Measurements from ENCODE around the gene NSRP1.
"Not testable (repeated sequence)": the region's sequence is repeated elsewhere in the genome, so short reads cannot be mapped to it uniquely, and the experiment has no call there.

The NSRP1 gene

DNA sequence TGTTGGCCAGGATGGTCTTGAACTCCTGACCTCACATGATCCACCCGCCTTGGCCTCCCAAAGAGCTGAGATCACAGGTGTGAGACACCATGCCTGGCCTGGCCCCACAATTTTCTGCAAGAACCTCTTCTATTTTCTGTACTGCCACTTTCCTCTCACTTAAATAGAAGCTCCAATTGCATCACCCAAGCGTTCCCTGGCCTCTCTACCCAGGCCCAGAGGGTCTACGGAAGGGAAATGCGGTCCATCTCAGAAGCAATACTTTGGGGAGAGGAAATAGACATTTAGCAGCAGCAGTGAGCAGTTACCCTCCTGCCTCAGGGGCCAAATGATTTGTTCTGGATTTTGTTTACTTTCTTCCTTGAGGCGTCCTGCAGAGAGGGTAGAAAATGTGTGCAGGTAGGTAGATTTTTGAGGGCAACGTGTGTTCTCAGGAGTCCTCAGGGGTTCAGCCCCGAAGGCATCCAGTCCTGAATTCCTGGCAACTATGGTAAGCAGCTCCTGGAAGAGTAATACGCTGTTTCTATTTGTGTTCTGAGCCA is 107.9 kb downstream of the NSRP1 start:
- no peak for DNase-seq

- no peak for DNase-seq
These were observed 108.5 kb downstream of the NSRP1 start for GRCh38 chr17:30225112-30225511.

GRCh38 chr17:30225919-30226553 is 109.4 kb downstream of the NSRP1 start:
- no peak for DNase-seq

- DNase-seq: no peak
These were observed 110.3 kb downstream of the NSRP1 start for GRCh38 chr17:30226878-30227277.

- DNase-seq: no peak
These were observed 111.4 kb downstream of the NSRP1 start for GRCh38 chr17:30228011-30228410.

DNA sequence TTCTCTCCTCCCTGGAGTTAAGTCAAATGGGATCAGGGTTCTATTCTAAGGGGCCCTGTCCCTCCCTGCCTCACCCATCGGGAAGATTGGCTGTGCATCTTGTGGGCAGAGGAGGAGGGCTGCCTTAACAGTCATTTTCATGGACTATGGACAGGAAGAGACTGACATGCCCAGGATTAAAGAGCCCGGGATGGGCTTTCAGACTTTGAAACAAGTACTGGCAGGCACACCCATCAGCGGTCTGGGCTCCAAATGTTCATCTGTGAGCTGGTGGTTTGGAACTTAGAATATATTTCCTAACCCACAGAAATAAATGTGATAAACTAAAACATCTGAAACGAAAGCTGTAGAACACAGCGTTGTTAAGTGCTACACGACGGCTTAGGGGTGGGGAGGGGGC is 112.4 kb downstream of the NSRP1 start:
- DNase-seq: no peak

DNA sequence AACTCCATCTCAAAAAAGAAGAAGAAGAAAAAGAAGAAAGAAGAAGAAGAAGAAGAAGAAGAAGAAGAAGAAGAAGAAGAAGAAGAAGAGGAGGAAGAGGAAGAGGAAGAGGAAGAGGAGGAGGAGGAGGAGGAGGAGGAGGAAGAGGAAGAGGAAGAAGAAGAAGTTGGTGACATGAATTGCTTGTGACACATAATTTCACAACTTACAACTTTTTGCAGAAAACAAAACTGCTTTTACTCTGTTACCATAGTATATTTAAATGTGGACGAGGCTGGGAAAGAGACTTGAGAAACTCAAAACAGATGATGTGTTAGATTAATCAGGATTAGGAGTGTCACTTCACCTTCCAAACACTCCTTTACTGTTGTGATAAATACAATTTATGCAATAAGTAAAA is 113.4 kb downstream of the NSRP1 start:
- not testable (repeated sequence) for DNase-seq

DNA sequence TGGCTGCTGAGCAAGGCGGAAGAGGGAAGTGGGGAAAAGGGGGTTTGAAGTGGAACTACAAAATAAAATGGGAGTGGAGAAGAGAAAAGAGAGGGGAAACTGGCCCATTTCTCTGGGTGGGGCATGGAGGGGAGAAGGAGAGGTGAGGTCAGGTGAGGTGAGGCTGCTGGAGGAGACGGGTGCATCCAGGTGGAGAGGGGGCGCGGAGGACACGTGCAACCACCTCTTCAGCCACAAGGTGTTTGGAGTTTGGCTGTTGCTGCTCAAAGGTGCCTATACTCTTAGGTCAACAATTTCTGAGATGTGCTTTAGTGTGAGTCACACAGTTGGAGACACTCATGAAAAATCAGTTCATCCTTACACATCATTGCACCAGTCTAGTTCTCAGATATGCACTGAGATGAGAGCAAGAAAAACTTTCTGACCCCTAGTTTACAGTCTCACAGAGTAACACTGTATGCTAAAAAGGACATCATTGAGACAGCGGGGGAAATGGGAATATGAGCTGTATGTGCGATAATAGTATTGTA is 114.0 kb downstream of the NSRP1 start:
- peak; percentile 22 for DNase-seq

- DNase-seq: no peak
These were observed 115.6 kb downstream of the NSRP1 start for GRCh38 chr17:30232015-30232823.

DNA sequence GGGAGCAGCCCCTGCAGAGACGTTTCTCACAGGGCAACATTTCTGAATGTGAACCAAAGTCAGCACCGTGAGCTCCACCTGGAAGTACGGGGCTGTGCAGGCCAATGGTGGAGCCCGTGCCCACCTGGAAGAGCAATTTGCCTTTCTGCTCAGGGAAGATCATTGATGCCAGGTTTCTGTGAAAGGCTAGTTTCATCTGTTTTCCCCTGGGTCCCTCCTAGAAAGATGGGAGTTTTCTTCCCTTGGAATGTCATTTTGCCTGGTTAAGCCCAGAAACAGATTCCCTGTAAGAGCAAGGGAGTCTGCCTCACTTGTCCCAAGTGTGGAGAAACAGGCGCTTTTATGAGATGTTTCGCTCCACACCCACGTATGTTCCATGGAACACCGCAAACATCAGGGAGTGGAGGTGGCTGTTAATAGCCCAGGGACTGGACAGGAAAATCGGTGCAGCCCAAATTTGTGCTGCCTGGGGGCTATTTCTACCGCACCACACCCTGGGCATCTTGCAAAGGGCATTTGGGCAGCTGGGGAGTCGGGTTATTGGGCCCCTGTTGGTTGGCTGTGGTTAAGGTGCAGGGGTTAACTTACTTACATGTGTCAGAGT is 116.3 kb downstream of the NSRP1 start:
- no peak for DNase-seq

DNA sequence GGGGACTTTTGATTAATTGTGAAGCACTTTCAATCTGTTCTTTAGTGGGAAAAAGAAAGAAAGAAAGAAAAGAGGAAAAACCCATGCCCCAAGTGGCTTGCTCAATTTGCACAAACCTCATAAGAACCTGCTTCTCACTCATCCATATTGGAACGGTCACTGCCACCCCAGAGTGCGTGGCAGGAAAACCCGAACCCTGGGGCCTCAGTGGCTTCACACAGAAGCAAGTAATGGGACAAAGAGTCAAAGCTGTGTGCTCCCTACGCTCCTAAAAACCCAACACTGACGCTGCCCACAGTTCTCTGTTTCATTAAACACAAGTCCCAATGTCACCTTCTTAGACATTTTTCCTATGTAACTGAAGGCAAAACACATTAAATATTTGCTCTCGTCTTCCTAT is 117.7 kb downstream of the NSRP1 start:
- no peak for DNase-seq

GRCh38 chr17:30234964-30235363 is 118.3 kb downstream of the NSRP1 start:
- peak; percentile 66 for DNase-seq

DNA sequence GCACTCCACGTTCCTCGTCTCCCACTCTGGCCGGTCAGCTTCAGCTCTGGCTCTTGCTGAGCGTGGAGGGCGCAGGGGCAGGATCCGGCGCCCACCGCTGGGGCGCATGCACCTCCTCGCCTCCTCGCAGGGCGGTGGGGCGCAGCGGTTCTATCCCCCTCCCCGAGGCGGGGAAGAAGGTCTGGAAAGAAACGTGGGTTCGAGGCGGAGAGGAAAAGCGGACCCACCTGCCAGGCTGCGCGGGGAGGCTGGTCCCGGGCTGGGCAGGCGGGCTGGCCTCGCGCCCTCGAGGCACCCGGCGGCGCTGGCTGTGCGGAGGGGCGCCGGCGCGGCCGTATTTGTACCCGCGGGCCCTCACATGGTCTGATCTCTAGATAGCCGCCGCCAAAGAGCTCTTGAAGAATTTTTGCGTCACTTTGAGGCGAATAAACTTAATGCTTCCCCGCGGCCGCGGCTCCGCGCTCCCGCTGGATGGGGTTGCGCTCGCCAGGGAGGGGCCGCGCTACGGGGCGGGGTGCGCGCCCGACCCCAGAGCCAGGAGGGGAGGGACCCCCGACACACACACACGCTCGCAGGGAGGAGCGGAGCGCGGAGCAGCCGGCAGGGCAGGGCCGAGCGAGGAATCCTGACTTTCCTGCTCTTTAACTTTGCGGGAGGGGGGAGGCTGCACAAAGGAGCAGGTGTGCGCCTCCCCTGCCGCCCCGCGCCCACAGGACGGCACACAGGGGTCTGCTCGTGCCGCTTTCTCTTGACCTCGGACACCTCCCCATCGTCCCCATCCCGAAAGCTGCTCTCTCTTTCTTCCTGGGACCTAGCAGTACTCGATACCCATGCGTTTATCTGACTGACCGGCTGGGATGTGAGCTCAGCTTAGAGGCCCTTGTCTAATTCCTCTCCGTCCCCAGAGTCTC is 119.0 kb downstream of the NSRP1 start, which contains the start of gene SLC6A4:
TSS of gene SLC6A4 (minus strand) at position 312 of the 911 bp plus-strand sequence. CDS start 13,739 bp downstream, outside the sequence.
- peak; percentile 56 for DNase-seq

Measured in DMS53 (cell line).